HG03097 (cell line): ENCODE measurements around the gene ROPN1.
"Not testable (repeated sequence)": the region's sequence is repeated elsewhere in the genome, so short reads cannot be mapped to it uniquely, and the experiment has no call there.

Experiments
- ATAC-seq: cut with Tn5 transposase; IDR thresholded peaks from one replicate; pipeline ENCODE4 v1.9.1; 2021; ENCODE audit not compliant: unreplicated experiment, low FRiP score

ROPN1 gene

GRCh38 chr3:124001366-124001765 is 9.4 kb upstream of the ROPN1 start:
- not testable (repeated sequence) for ATAC-seq

- no peak for ATAC-seq
These were observed 5.6 kb upstream of the ROPN1 start for GRCh38 chr3:123997543-123997942.

- ATAC-seq: no peak
These were observed 1.9 kb upstream of the ROPN1 start for GRCh38 chr3:123993818-123994217.

DNA sequence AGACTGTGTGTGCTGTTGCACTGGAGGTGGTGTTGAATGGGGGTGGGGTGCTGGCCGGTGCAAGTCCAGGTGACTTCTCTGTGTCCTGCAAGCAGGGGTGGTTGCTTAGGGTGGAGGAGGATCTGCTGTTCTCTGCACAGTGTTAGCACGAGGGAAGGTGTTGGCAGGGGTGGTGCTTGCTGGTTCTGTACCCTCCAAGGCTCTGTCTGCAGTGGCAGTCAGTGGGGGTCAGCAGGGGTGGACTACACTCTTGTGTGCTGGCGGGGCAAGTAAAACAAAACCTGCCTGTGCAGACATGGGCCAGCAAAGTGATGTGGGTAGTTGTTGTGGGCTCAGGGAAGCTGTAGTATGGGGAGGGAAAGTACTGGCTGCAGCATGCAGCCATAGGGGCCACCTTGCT is 5.5 kb downstream of the ROPN1 start:
- no peak for ATAC-seq

GRCh38 chr3:123984957-123985356 is 7.0 kb downstream of the ROPN1 start:
- ATAC-seq: no peak

DNA sequence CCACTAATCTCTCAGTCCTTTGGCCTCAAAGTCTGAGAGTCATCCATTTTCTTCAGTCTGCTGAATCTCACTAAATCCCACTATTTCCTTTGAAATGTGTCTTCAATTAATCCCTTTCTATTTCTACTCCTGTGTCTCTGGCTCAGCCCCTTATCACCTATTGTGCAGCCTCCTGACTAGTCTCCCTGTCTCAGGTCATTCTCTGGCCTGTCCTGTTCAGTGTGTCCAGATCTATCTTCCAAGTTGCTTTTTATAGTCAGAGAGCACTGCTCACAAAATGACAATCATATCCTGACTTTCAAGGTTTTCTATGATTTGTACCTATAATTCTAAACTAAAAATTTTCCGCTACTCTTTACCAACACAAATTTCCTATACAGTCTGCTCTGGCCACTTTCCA is 7.6 kb downstream of the ROPN1 start:
- ATAC-seq: no peak

GRCh38 chr3:123981317-123981716 is 10.6 kb downstream of the ROPN1 start:
- ATAC-seq: not testable (repeated sequence)

GRCh38 chr3:123980539-123980938 is 11.4 kb downstream of the ROPN1 start:
- ATAC-seq: no peak

- ATAC-seq: not testable (repeated sequence)
These were observed 12.1 kb downstream of the ROPN1 start for GRCh38 chr3:123979525-123980501.

GRCh38 chr3:123976904-123977303 is 15.0 kb downstream of the ROPN1 start:
- ATAC-seq: not testable (repeated sequence)

DNA sequence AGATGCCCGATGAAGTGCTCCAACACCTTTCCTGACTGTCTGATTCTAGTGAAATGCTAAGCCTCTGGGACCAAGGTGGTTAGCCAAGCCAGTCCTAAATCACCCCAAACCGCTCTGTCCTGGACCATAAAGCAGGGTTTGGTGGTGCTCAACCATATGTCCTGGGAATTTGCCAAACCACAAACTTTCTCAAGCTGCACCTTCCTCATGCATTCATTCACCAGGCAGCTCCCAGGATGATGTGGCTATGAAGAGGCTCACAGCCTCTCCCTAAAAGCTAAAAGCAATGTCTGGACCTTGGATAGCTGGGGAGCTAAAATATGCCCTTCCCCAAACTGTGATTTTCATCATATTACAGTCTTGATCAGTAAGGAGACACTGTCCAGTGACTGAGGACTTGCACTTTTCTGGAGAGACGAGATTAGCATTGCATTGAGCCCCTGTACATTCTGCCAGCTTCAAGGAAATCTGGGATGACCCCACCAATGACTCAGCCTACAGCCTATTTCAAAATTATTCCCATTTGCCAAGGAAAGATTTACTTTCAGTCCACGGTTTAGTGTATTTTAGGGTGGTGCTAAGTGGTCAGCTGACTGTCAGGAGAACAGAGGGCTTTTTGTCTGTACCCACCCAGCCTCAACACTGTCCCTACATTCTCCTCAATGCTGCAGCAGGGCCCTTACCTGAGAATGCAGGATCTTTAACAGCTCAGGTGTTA is 15.6 kb downstream of the ROPN1 start:
- not testable (repeated sequence) for ATAC-seq

GRCh38 chr3:123975030-123975429 is 16.9 kb downstream of the ROPN1 start:
- not testable (repeated sequence) for ATAC-seq

DNA sequence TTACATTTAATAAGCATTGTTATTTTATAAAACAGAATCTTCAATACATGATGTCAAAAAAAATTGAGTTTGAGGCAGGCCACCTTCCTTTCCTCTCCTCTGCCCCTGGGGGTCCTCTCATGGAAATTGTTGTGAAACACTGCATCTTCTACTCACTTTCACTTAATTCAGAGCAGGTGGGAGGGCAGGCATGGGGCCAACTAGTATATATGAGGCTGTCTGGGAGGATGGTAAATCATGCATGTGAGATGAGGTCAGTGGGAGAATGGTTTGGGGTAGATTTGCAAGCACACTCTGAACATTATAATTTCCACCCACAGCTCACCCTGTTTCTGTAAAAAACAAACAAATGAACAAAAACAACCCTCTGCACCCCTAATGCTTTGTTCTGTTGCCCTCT is 20.5 kb downstream of the ROPN1 start:
- no peak for ATAC-seq

GRCh38 chr3:123967260-123967659 is 24.7 kb downstream of the ROPN1 start:
- ATAC-seq: not testable (repeated sequence)

GRCh38 chr3:123966799-123967198 is 25.1 kb downstream of the ROPN1 start:
- not testable (repeated sequence) for ATAC-seq

DNA sequence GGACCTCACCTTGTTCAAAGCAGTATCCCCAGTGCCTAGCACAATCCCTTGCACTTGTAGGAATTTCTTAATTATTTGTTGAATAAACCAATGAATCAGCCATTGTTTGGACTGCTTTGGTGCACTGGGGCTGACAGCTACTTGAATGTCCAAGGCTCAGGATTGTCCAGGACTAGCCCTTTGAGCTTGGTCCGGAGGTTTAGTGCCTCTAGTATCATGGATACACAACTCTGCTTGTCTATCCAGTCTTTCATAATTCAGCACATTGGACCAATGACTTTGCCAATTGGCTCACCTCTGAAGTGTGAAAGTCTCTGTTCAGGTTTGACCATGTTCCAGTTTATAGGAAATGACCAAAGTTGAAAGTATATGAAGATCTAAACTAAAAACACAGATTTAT is 27.1 kb downstream of the ROPN1 start:
- ATAC-seq: not testable (repeated sequence)

DNA sequence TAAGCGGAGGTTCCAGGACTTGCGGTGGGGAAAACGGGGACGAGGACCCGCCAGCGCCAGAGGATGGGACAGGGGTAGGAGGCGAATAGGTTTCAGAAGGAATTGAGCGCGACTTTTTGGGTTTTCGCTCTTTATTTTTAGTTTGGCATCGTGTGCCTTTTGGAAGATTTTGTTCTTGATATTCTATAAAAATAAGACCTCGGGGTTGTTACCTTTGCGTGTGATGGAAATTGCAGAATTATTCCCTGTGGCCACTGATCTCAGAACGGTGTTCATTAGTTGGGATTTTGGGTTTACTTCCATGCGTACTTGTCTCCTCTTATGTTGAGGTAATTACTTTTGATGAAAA is 30.4 kb downstream of the ROPN1 start:
- ATAC-seq: no peak

DNA sequence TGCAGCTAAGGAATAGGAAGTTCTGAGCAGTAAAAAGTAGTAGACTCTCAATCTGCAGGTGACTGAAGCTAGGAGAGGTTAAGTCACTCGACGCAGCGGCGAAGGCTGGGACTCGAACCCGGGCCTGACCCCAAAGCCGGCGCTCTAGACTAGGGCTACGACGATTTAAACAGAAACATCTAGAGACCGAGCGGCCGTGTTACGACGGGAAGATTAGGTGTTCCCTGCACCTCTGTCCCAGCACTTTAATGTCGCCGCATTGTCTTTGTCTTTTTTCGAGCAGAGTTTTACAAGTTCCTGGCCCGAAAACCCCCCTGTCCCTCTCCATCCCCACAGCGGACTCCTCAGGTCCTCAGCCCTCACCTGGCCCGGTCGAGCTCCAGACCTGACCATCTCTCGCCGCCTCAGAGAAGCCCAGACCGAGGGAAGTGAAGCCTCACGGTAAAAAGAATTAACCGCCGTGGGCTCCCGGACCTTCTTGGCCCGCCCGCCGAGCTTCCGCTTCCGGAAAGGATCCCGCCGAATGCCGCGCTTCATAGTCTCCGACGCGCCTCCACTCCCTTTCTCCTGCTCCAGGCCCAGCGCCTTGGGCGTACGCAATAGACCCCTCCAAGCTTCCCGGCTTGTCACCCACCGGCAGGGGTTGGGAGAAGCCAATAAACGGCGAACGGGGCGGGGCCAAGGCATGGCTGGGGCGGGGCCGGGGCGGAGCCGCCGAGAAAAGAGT is 31.0 kb downstream of the ROPN1 start, which contains the start of gene CCDC14:
TSS of gene CCDC14 (minus strand) at position 449 of the 727 bp plus-strand sequence. CDS start at position 393, 56 bp downstream.
- peak; percentile 82 for ATAC-seq

DNA sequence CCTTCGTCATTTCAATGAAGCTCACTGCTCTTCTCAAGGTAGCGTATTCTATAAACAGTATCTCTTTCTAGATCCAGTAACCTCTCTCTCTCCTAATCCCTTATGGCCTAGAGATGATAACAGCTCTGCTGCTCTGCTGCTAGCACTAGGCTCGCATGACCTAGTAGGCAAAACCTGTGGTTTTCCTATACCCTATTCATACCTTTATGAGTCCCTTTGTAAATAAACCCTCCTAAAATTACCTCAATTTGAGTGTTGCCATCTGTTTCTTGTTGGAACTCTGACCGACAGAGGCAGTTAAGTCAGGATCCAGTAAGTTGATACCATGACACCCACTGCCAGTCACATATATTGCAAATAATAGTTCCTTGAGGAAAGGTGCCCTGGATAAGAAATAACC is 38.2 kb downstream of the ROPN1 start:
- ATAC-seq: no peak

GRCh38 chr3:123952844-123953520 is 38.9 kb downstream of the ROPN1 start:
- ATAC-seq: no peak
